Activated naive CD8-positive, alpha-beta T cell treated with anti-CD3 and anti-CD28 coated beads, Interleukin-2, amount 50 U/mL, for 24 hours (primary cell): ENCODE data around the gene PTPRF.

Experiments used
- ATAC-seq: fragments of 150-1000 bp; cut with Tn5 transposase; one replicate; pipeline ENCODE4 v1.10.0; 2021
- DNase-seq: peaks from one replicate; pipeline ENCODE4 v3.0.0; 2021
- H3K27ac Mint-ChIP-seq: one replicate; pipeline ENCODE4 v1.8.0; 2021; ENCODE audit warnings: mild to moderate bottlenecking, mixed read lengths
- H3K27me3 Mint-ChIP-seq: one replicate; pipeline ENCODE4 v1.8.0; 2021; ENCODE audit warnings: mixed read lengths
- H3K36me3 Mint-ChIP-seq: one replicate; pipeline ENCODE4 v1.8.0; 2021; ENCODE audit warnings: low read depth, mixed read lengths
- H3K4me1 Mint-ChIP-seq: one replicate; pipeline ENCODE4 v1.8.0; 2021; ENCODE audit warnings: mixed read lengths
- H3K4me3 Mint-ChIP-seq: one replicate; pipeline ENCODE4 v1.8.0; 2021; ENCODE audit warnings: mild to moderate bottlenecking, moderate library complexity, mixed read lengths
- H3K9me3 Mint-ChIP-seq: one replicate; pipeline ENCODE4 v1.8.0; 2021; ENCODE audit warnings: mixed read lengths

PTPRF gene

GRCh38 chr1:43564551-43565348, 34.1 kb downstream of the PTPRF start:
- no peaks in the 10 kb centered on the region for H3K36me3 Mint-ChIP-seq
- ATAC-seq, result no peak
- H3K9me3 Mint-ChIP-seq, result no peaks in the 10 kb centered on the region
- H3K27ac Mint-ChIP-seq, result no peak overlapping the region
- H3K4me3 Mint-ChIP-seq, result peak overlapping the region; percentile 49
- peaks cover 4% of the 10 kb centered on the region for H3K4me1 Mint-ChIP-seq
- peaks cover 16% of the 10 kb centered on the region for H3K27me3 Mint-ChIP-seq
- DNase-seq, result no peak

- Mint-ChIP-seq H3K27me3 (peaks cover 16% of the 10 kb centered on the region), H3K4me3 (peak overlapping the region; percentile 65), H3K4me1 (peaks cover 4% of the 10 kb centered on the region), H3K9me3 (no peaks in the 10 kb centered on the region), H3K36me3 (no peaks in the 10 kb centered on the region), H3K27ac (no peak overlapping the region)
- peak; percentile 68 for DNase-seq
- ATAC-seq, result peak; percentile 60
Measured at GRCh38 chr1:43565600-43566360, 35.1 kb downstream of the PTPRF start.

GRCh38 chr1:43566382-43567044, 35.8 kb downstream of the PTPRF start:
- no peak for ATAC-seq
- peaks cover 4% of the 10 kb centered on the region for H3K4me1 Mint-ChIP-seq
- peak overlapping the region; percentile 65 for H3K4me3 Mint-ChIP-seq
- no peaks in the 10 kb centered on the region for H3K36me3 Mint-ChIP-seq
- DNase-seq, result no peak
- no peak overlapping the region for H3K27ac Mint-ChIP-seq
- peaks cover 16% of the 10 kb centered on the region for H3K27me3 Mint-ChIP-seq
- no peaks in the 10 kb centered on the region for H3K9me3 Mint-ChIP-seq

GRCh38 chr1:43569175-43569574, 38.5 kb downstream of the PTPRF start:
- no peak for ATAC-seq
- Mint-ChIP-seq H3K4me3 (no peak overlapping the region), H3K27me3 (peaks cover 16% of the 10 kb centered on the region), H3K9me3 (no peaks in the 10 kb centered on the region), H3K27ac (no peak overlapping the region), H3K36me3 (no peaks in the 10 kb centered on the region), H3K4me1 (peaks cover 4% of the 10 kb centered on the region)
- DNase-seq, result no peak

- H3K27me3 Mint-ChIP-seq, result peaks cover 13% of the 10 kb centered on the region
- no peak for DNase-seq
- H3K36me3 Mint-ChIP-seq, result no peaks in the 10 kb centered on the region
- ATAC-seq, result no peak
- H3K4me1 Mint-ChIP-seq, result peaks cover 4% of the 10 kb centered on the region
- H3K4me3 Mint-ChIP-seq, result no peak overlapping the region
- H3K27ac Mint-ChIP-seq, result no peak overlapping the region
- no peaks in the 10 kb centered on the region for H3K9me3 Mint-ChIP-seq
Measured at GRCh38 chr1:43570277-43570676, 39.6 kb downstream of the PTPRF start.

GRCh38 chr1:43570715-43571114, 40.0 kb downstream of the PTPRF start:
- Mint-ChIP-seq H3K27ac (no peak overlapping the region), H3K27me3 (peaks cover 13% of the 10 kb centered on the region), H3K4me1 (peaks cover 4% of the 10 kb centered on the region), H3K9me3 (no peaks in the 10 kb centered on the region), H3K4me3 (no peak overlapping the region), H3K36me3 (no peaks in the 10 kb centered on the region)
- DNase-seq (no peak), ATAC-seq (no peak)

- no peak for DNase-seq
- Mint-ChIP-seq H3K4me3 (no peak overlapping the region), H3K27ac (no peak overlapping the region), H3K9me3 (no peaks in the 10 kb centered on the region), H3K27me3 (peaks cover 2% of the 10 kb centered on the region), H3K4me1 (no peaks in the 10 kb centered on the region), H3K36me3 (no peaks in the 10 kb centered on the region)
- no peak for ATAC-seq
Measured at GRCh38 chr1:43572084-43572483, 41.4 kb downstream of the PTPRF start.

- DNase-seq (no peak), ATAC-seq (no peak)
- Mint-ChIP-seq H3K4me1 (no peaks in the 10 kb centered on the region), H3K27ac (no peak overlapping the region), H3K27me3 (no peaks in the 10 kb centered on the region), H3K36me3 (no peaks in the 10 kb centered on the region), H3K9me3 (no peaks in the 10 kb centered on the region), H3K4me3 (no peak overlapping the region)
Measured at GRCh38 chr1:43572538-43572937, 41.9 kb downstream of the PTPRF start.

GRCh38 chr1:43573066-43573800, 42.5 kb downstream of the PTPRF start:
- DNase-seq (no peak), ATAC-seq (no peak)
- Mint-ChIP-seq H3K27ac (no peak overlapping the region), H3K27me3 (no peaks in the 10 kb centered on the region), H3K36me3 (no peaks in the 10 kb centered on the region), H3K9me3 (no peaks in the 10 kb centered on the region), H3K4me3 (no peak overlapping the region), H3K4me1 (no peaks in the 10 kb centered on the region)

- ATAC-seq (no peak), DNase-seq (no peak)
- no peaks in the 10 kb centered on the region for H3K27me3 Mint-ChIP-seq
- no peaks in the 10 kb centered on the region for H3K9me3 Mint-ChIP-seq
- no peak overlapping the region for H3K27ac Mint-ChIP-seq
- no peaks in the 10 kb centered on the region for H3K36me3 Mint-ChIP-seq
- no peaks in the 10 kb centered on the region for H3K4me1 Mint-ChIP-seq
- no peak overlapping the region for H3K4me3 Mint-ChIP-seq
Measured at GRCh38 chr1:43576521-43576920, 45.8 kb downstream of the PTPRF start.

GRCh38 chr1:43577655-43578542, 47.2 kb downstream of the PTPRF start:
- no peak for ATAC-seq
- Mint-ChIP-seq H3K27me3 (no peaks in the 10 kb centered on the region), H3K27ac (no peak overlapping the region), H3K36me3 (no peaks in the 10 kb centered on the region), H3K4me3 (no peak overlapping the region), H3K4me1 (peaks cover 4% of the 10 kb centered on the region), H3K9me3 (no peaks in the 10 kb centered on the region)
- no peak for DNase-seq

- ATAC-seq (no peak), DNase-seq (no peak)
- H3K27ac Mint-ChIP-seq, result no peak overlapping the region
- no peak overlapping the region for H3K4me3 Mint-ChIP-seq
- no peaks in the 10 kb centered on the region for H3K9me3 Mint-ChIP-seq
- H3K4me1 Mint-ChIP-seq, result peaks cover 4% of the 10 kb centered on the region
- H3K36me3 Mint-ChIP-seq, result no peaks in the 10 kb centered on the region
- no peaks in the 10 kb centered on the region for H3K27me3 Mint-ChIP-seq
Measured at GRCh38 chr1:43580039-43580438, 49.4 kb downstream of the PTPRF start.

GRCh38 chr1:43582162-43582566, 51.5 kb downstream of the PTPRF start:
- Mint-ChIP-seq H3K4me3 (no peak overlapping the region), H3K27me3 (no peaks in the 10 kb centered on the region), H3K27ac (peak overlapping the region; percentile 75), H3K36me3 (no peaks in the 10 kb centered on the region), H3K9me3 (no peaks in the 10 kb centered on the region), H3K4me1 (peaks cover 4% of the 10 kb centered on the region)
- ATAC-seq, result peak; percentile 99
- peak; percentile 49 for DNase-seq
